Duodenal mucosa (tissue), 2 donors: ENCODE results near the gene ZFPM1.
"Not testable (repeated sequence)": the region's sequence is repeated elsewhere in the genome, so short reads cannot be mapped to it uniquely, and the experiment has no call there.

Experiments
- H3K27ac ChIP-seq: one replicate; pipeline ENCODE4 v1.7.0; 2013; ENCODE audit warnings: low read depth, low read length
- H3K27me3 ChIP-seq, 2 donors: one replicate each; pipeline ENCODE4 v1.7.0; 2013; ENCODE audit warnings: low read length in 2 of 2, control low read depth in 1 of 2; ENCODE audit not compliant: insufficient read depth in 2 of 2, control insufficient read depth in 1 of 2
- H3K36me3 ChIP-seq, 2 donors: one replicate each; pipeline ENCODE4 v1.7.0; 2013; ENCODE audit warnings: low read length in 2 of 2, control low read depth in 1 of 2; ENCODE audit not compliant: insufficient read depth in 2 of 2, control insufficient read depth in 1 of 2
- H3K4me1 ChIP-seq, 2 donors: one replicate each; pipeline ENCODE4 v1.7.0; 2013; ENCODE audit warnings: low read length in 2 of 2, control low read depth in 1 of 2; ENCODE audit not compliant: insufficient read depth in 2 of 2, control insufficient read depth in 1 of 2
- H3K4me3 ChIP-seq, 2 donors: one replicate each; pipeline ENCODE4 v1.7.0; 2013; ENCODE audit warnings: low read length in 2 of 2, low read depth in 1 of 2
- H3K9ac ChIP-seq, 2 donors: one replicate each; pipeline ENCODE4 v1.7.0; 2013; ENCODE audit warnings: low read length in 2 of 2, low read depth in 1 of 2
- H3K9me3 ChIP-seq, 2 donors: one replicate each; pipeline ENCODE4 v1.7.0; 2013; ENCODE audit warnings: low read length in 2 of 2, control low read depth in 1 of 2; ENCODE audit not compliant: control insufficient read depth in 1 of 2

The ZFPM1 gene

DNA sequence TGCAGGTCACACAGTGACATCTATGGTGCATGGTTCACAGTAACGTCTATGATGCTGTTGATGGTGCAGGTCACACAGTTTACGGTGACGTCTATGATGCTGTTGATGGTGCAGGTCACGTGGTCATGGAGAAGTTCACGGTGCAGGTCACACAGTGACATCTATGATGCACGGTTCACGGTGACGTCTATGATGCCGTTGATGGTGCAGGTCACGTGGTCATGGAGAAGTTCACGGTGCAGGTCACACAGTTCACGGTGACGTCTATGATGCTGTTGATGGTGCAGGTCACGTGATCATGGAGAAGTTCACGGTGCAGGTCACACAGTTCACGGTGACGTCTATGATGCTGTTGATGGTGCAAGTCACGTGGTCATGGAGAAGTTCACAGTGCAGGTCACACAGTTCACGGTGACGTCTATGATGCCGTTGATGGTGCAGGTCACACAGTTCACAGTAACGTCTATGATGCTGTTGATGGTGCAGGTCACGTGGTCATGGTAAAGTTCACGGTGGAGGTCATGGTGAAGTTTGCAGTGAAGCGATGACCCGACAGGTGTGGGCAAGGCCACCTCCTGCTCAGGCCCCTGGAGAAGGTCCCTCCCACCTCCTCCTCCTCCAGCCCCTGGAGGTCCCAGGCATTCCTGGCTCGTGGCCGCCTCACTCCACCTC is 42.6 kb upstream of the ZFPM1 start:
- not testable (repeated sequence) for H3K9me3 ChIP-seq, H3K27ac ChIP-seq, H3K4me3 ChIP-seq, H3K9ac ChIP-seq, H3K4me1 ChIP-seq, H3K27me3 ChIP-seq, H3K36me3 ChIP-seq

DNA sequence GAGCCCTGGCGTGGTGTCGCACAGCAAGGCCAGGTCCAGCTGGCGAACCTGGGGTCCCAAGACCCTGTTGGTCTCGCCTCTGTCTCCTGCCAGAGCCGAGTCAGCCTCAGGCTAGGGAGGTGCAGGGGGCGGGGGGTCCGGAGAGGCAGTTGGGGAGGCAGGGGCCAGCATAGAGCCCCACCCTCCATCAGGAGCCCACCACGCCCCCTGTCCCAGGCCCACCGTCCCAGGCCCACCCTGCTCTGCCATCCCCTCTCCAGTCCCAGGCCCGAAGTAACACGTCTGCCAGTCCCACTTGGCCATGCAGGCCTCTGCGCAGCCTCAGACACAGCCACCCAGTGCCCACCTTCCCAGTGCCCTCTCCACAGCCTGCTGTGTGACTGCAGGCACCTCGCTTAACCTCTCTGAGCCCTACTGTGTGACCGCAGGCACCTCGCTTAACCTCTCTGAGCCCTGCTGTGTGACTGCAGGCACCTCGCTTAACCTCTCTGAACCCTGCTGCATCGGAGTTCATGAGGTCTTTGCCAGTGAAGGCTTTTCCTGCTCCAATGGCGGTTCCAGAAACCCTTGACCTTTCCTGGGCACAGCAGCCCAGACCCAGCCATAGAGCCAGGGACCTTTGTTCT is 41.0 kb upstream of the ZFPM1 start:
- Histone ChIP-seq H3K36me3 (no peaks in the 10 kb centered on the region), H3K27me3 (peaks cover 0 to 3% of the 10 kb centered on the region in 2 donors), H3K9me3 (no peaks in the 10 kb centered on the region), H3K4me3 (no peak overlapping the region), H3K4me1 (no peaks in the 10 kb centered on the region), H3K27ac (no peak overlapping the region), H3K9ac (no peak overlapping the region)

DNA sequence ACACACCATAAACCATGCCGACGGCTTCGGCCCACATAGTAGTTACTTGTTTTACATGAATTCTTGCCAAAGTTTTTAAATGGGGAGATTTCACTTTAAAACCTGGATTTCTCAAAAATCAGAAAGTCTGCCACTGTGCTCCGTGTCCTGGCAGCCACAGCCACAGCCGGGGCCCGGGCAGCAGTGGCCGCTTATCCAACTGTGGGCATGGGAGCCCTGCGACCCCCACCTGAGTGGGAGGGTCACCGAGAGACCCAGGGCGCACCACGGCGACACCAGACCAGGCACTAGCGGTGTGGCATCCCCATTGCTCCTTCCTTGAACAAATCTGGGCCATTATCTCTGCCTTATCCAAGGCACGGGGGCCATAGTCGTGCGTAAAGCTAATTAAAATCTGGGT is 40.3 kb upstream of the ZFPM1 start:
- Histone ChIP-seq H3K27ac (no peak overlapping the region), H3K4me1 (no peaks in the 10 kb centered on the region), H3K36me3 (no peaks in the 10 kb centered on the region), H3K4me3 (no peak overlapping the region), H3K9ac (no peak overlapping the region), H3K9me3 (no peaks in the 10 kb centered on the region), H3K27me3 (no peaks in the 10 kb centered on the region)

DNA sequence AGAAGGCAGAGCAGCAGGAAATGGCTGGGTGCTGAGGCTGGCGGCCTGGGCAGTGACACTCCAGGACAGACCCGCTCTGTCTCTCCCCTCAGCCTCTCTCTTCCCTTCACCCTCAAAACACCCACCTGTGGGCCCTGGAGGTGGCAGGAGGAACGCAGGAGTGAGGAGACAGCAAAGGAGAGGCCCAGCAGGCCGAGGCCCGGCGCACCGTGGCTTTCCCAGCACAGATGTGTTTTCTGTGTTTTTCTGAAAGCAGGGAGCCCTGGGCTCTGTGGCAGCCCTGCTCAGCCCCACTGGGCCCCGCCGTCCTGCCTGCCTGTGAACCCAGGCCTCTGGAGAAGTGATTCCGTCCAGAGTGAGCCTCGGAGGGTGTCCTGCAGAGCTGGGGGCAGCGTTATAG is 39.8 kb upstream of the ZFPM1 start:
- Histone ChIP-seq H3K9ac (no peak overlapping the region), H3K9me3 (no peaks in the 10 kb centered on the region), H3K27ac (no peak overlapping the region), H3K27me3 (peaks cover 0 to 4% of the 10 kb centered on the region in 2 donors), H3K4me1 (no peaks in the 10 kb centered on the region), H3K4me3 (no peak overlapping the region), H3K36me3 (no peaks in the 10 kb centered on the region)

DNA sequence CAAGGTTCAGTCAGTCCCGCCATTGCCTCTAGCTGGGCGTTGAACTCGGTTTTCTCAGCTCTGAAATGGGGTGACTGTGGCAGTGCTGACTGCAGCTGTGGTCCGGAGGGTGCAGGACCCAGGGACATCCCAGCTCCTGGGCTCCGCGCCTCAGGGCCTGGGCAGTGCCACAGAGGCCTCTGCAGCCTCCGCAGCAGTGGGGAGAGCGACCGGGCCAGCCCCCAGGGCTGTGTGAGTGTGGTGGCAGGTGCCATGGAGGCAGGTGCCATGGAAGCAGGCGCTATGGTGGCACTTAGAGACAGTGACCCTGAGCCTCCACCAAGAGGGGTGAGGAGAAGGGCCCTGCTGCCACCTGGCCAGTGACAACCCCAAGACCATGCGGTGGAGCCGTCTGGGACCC is 39.4 kb upstream of the ZFPM1 start:
- Histone ChIP-seq H3K4me1 (no peaks in the 10 kb centered on the region), H3K9me3 (no peaks in the 10 kb centered on the region), H3K4me3 (no peak overlapping the region), H3K27me3 (peaks cover 0 to 5% of the 10 kb centered on the region in 2 donors), H3K36me3 (no peaks in the 10 kb centered on the region), H3K27ac (no peak overlapping the region), H3K9ac (no peak overlapping the region)

DNA sequence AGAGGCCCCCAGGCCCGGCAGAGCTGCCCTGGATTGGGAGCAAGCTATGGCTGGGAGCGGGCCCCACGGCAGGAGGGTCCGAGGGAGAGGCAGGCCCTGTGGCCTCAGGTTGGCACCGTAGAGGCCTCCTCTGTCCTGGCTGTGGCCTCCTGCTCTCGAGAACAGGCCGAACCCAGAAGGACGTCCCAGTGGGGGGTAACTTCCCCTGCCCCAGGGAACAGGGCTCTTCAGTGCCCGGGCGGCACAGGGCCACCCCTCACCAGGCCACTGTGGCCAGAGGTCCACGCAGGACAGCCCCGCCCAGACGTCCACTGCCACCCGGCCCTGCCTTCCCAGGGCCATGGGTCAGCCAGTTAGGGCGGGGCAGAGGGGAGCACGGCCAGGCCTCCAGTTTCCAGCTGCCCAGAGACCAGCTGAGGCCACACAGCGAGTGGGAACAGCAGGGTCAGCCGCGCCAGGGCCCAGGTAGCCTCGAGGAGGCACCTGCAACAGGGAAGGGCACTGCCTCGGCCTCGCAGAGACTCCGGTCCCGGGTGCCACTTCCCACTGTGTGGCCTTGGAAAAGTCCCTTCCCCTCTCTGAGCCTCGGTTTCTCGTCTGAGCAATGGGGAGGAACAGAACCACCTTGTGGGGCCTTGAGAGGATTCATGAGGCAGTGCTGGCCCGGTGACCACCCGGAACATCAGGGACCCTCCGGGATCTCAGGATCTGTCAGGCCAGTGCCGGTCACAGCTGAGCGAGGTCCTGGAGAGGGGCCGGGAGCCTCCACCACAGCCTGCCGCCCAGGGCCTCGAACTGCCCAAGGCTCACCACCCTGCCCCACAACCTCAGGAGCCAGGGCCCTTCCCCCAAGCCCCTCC is 38.3 kb upstream of the ZFPM1 start:
- no peak overlapping the region for H3K27ac ChIP-seq
- no peak overlapping the region for H3K9ac ChIP-seq
- H3K36me3 ChIP-seq: no peaks in the 10 kb centered on the region
- H3K4me3 ChIP-seq: no peak overlapping the region
- H3K9me3 ChIP-seq: no peaks in the 10 kb centered on the region
- H3K27me3 ChIP-seq: peaks cover 3 to 5% of the 10 kb centered on the region in 2 donors
- no peaks in the 10 kb centered on the region for H3K4me1 ChIP-seq

DNA sequence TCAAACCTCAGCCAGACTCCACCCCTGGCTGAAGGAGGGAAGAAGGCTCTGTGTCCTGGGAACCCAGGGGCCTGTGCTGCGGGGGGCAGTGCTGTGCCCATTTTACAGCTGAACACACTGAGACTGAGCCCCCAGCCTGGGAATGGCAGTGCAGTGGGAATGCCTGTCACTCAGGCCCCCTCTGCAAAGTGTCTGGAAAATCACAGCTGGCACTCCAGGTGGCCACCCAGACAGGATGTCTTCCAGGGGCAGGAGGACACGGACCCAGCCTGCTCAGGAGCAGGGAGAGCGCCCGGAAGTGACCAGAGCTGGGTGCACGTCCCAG is 37.7 kb upstream of the ZFPM1 start:
- no peak overlapping the region for H3K9ac ChIP-seq

DNA sequence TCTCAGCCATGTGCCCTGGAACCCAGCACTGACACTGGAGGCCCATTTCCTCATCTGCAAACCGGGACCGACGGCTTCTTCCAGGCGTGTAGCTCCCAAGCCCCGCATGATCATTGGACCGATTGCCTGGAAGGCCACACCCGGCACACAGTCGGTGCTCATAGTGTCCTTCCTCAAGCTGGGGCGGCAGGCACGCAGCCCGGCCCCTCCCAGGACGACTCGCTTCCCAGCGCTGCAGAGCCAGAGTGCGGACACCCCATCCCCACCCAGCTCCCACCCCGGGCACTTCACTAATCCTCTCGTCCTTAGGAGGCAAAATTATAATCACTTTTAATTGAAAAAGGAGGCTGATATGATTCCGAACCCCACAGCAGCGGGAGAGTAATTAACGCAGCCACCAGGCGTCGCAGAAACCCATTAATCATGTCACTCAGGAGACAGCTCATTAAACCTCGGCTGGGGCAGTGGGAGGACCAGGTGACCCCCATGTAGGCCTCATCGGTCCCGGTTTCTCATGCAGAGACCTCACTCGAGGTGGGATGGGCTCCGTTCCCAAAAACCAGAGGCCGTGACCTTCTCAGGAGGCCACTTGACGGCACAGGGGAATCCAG is 37.3 kb upstream of the ZFPM1 start:
- H3K27ac ChIP-seq: no peak overlapping the region
- no peaks in the 10 kb centered on the region for H3K9me3 ChIP-seq
- H3K36me3 ChIP-seq: no peaks in the 10 kb centered on the region
- H3K4me1 ChIP-seq: no peaks in the 10 kb centered on the region
- no peak overlapping the region for H3K4me3 ChIP-seq
- H3K9ac ChIP-seq: no peak overlapping the region
- peaks cover 3 to 5% of the 10 kb centered on the region in 2 donors for H3K27me3 ChIP-seq

More for the DNA sequence above, 37.7 kb upstream of the ZFPM1 start:
- no peak overlapping the region for H3K4me3 ChIP-seq
- H3K36me3 ChIP-seq: no peaks in the 10 kb centered on the region
- no peaks in the 10 kb centered on the region for H3K9me3 ChIP-seq
- peaks cover 3 to 5% of the 10 kb centered on the region in 2 donors for H3K27me3 ChIP-seq
- no peaks in the 10 kb centered on the region for H3K4me1 ChIP-seq
- H3K27ac ChIP-seq: no peak overlapping the region

DNA sequence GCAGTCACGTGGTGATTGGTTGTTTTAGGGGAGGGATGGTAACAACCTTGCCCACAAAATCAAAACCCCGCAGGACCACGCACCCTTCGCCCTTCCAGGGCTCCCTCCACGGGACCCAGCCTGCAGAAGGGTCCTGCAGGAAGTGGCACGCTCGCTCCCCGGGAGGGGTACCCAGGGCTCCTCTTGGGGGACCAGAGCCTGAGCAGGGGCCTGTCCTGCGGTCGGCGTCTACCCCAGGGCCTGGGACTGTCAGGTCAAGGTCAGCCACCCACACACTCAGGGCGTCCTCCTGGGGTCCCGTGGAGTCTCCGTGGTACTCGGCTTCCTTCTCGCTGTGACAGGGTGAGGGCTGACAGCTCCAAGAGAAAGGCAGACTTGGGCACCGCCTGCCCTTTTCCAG is 36.4 kb upstream of the ZFPM1 start:
- Histone ChIP-seq H3K4me3 (no peak overlapping the region), H3K4me1 (no peaks in the 10 kb centered on the region), H3K9me3 (no peaks in the 10 kb centered on the region), H3K27me3 (peaks cover 3 to 5% of the 10 kb centered on the region in 2 donors), H3K27ac (no peak overlapping the region), H3K36me3 (no peaks in the 10 kb centered on the region), H3K9ac (no peak overlapping the region)
